Kidney (tissue), 14 donors: ENCODE results near the gene TRMT44. TPM values are rescaled to one million over a fixed set of nuclear protein-coding genes. Genes with fewer than 3 reads are reported as not detected.

Experiments
- DNase-seq, 5 donors: peaks; one replicate each; pipeline ENCODE4 v3.0.0-alpha.2; 2013 to 2020
- FAIRE-seq: peaks from 2 replicates; lab custom pipeline; 2012; peaks lifted over from hg19 to GRCh38; lab: Jason Lieb, UNC
- H3K27ac ChIP-seq, 2 donors: one replicate each; pipeline ENCODE4 v1.7.0; 2013; ENCODE audit warnings: low read depth in 2 of 2, low read length in 2 of 2, inconsistent platforms in 1 of 2
- H3K27me3 ChIP-seq: one replicate; pipeline ENCODE4 v1.7.1; 2013; ENCODE audit warnings: low read length, inconsistent platforms; ENCODE audit not compliant: control insufficient read depth, insufficient read depth
- H3K36me3 ChIP-seq, 3 donors: one replicate each; pipeline versions ENCODE4 v1.7.0 to v1.7.1; 2013; ENCODE audit warnings: low read length in 3 of 3, control low read depth in 1 of 3, inconsistent platforms in 1 of 3; ENCODE audit not compliant: insufficient read depth in 3 of 3, control insufficient read depth in 2 of 3
- H3K4me1 ChIP-seq, 3 donors: one replicate each; pipeline versions ENCODE4 v1.7.0 to v1.7.1; 2013; ENCODE audit warnings: low read length in 3 of 3, inconsistent platforms in 1 of 3, low read depth in 1 of 3; ENCODE audit not compliant: control insufficient read depth in 2 of 3, insufficient read depth in 2 of 3
- H3K4me3 ChIP-seq, 3 donors: one replicate each; pipeline versions ENCODE4 v1.7.0 to v1.8.1; 2013; ENCODE audit warnings: low read length in 3 of 3, control low read depth in 1 of 3, inconsistent platforms in 1 of 3
- H3K9ac ChIP-seq, 3 donors: one replicate each; pipeline versions ENCODE4 v1.7.0 to v1.7.1; 2013; ENCODE audit warnings: low read length in 3 of 3, control low read depth in 1 of 3, inconsistent platforms in 1 of 3
- H3K9me3 ChIP-seq, 3 donors: one replicate each; pipeline versions ENCODE4 v1.7.0 to v1.7.1; 2013; ENCODE audit warnings: low read length in 3 of 3, control low read depth in 1 of 3, inconsistent platforms in 1 of 3; ENCODE audit not compliant: control insufficient read depth in 2 of 3, insufficient read depth in 1 of 3
- intact Hi-C: fragments of 100-400 bp; cut with DNase I; formaldehyde crosslinking; loops from one replicate; pipeline ENCODE4 v1.11.1; 2022
- polyA plus RNA-seq: library from polyadenylated mRNA; stranded (reverse); fragments of 350-450 nt; fragmentation: Illumina TruSeq; extraction: RNeasy Lipid Tissue Mini Kit (QIAGEN cat#74804); gene quantifications from one replicate; pipeline ENCODE4 v1.2.3, GENCODE V29; 2014; ENCODE audit warnings: low read depth, low replicate concordance; ENCODE audit not compliant: insufficient read depth
- total RNA-seq: library from RNA; stranded (reverse); fragmentation: NEBNext Ultra II Directional; extraction: Animal tissue kit (Norgen Biotek cat#: 25700); gene quantifications from one replicate; pipeline ENCODE4 v1.2.1, GENCODE V29; 2021
- TF ChIP-seq, protein P1 (sequence below): IDR thresholded peaks from 3 replicates; pipeline ENCODE4 v1.5.1; 2012; ENCODE audit warnings: mild to moderate bottlenecking, moderate library complexity, borderline replicate concordance; ENCODE audit not compliant: insufficient read depth; ENCODE audit errors: extremely low read depth
- donor health status: control.
- donor health status: control.
- donor health status: control.
- donor health status: control.
- donor health status: control.
- donor health status: DM: yes; HTN: yes; CAD: no.
- donor health status: Normal renal cell carcinoma (clear cell type).

The TRMT44 gene
- total and polyA plus RNA-seq, 2 donors from 2014 or later: 5.1 to 20.1 TPM

DNA sequence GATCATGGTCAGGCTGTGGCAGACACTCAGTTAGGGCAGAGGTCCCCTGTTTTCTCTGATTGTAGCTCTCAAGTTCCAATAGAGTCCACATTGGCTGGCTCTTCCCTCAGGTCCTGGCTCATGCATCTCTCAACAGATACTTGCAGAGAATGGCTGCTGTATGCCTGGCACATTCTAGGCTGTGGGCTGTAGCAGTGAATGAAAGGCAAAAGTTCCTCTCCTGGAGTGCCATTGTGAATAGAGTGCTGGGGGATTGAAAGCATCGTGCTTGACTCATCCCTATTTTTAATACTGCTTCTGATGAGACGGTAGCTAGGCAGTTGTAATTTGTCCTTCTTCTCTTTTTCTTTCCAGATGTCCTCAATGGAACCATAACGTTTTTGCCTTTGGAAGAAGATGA lies 5.5 kb downstream of the TRMT44 start:
- DNase-seq (no peak), FAIRE-seq (no peak)
- Histone ChIP-seq H3K27me3 (no peaks in the 10 kb centered on the region), H3K9ac (no peak overlapping the region), H3K36me3 (peaks cover 2 to 20% (median 8%) of the 10 kb centered on the region in 3 donors), H3K4me1 (peaks cover 0 to 13% (median 0%) of the 10 kb centered on the region in 3 donors), H3K9me3 (no peaks in the 10 kb centered on the region), H3K4me3 (no peak overlapping the region), H3K27ac (no peak overlapping the region)
- TF ChIP-seq, protein P1, sequence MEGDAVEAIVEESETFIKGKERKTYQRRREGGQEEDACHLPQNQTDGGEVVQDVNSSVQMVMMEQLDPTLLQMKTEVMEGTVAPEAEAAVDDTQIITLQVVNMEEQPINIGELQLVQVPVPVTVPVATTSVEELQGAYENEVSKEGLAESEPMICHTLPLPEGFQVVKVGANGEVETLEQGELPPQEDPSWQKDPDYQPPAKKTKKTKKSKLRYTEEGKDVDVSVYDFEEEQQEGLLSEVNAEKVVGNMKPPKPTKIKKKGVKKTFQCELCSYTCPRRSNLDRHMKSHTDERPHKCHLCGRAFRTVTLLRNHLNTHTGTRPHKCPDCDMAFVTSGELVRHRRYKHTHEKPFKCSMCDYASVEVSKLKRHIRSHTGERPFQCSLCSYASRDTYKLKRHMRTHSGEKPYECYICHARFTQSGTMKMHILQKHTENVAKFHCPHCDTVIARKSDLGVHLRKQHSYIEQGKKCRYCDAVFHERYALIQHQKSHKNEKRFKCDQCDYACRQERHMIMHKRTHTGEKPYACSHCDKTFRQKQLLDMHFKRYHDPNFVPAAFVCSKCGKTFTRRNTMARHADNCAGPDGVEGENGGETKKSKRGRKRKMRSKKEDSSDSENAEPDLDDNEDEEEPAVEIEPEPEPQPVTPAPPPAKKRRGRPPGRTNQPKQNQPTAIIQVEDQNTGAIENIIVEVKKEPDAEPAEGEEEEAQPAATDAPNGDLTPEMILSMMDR: no peak
- intact Hi-C loops: no loop called here

DNA sequence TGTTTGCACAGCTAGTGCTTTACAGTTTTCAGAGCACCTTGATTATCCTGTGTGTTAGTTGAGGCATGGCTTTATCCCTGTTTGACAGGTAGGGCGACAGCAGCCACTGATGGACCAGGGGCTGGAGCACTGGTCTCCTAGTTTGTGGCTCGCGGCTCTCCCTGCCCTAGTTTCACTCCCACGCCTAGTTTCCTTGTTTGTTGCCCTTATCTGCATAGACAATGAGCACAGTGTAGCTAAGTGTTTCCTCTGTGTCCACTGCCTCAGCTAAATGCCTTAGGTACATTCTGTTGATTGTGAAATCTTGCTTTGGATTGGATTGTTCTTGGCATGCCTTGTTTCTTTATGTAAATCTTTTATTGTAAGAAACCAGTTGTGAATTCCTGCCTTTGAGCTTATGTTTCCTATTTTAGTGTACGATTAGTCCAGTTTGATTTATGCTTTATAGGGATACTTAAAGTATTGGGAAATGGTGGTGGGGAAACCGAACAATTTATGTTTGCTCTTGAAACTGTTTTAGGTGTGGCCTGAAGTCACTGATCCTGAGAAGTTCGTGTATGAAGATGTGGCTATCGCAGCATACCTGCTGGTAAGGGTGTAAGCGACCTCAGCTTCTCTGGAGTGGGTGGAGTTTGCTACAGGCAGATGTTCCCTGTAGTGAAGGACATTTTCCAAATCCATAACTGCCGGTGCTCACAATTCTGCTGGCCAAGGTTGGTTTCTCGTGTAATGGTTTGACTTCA lies 11.0 kb downstream of the TRMT44 start:
- H3K4me3 ChIP-seq: no peak overlapping the region

GRCh38 chr4:8453957-8454356 lies 13.4 kb downstream of the TRMT44 start:
- no peak overlapping the region for H3K27ac ChIP-seq
- H3K36me3 ChIP-seq: peaks cover 4 to 52% (median 29%) of the 10 kb centered on the region in 3 donors
- no peak overlapping the region for H3K9ac ChIP-seq
- intact Hi-C loops: no loop called here
- TF ChIP-seq, protein P1: no peak
- H3K4me3 ChIP-seq: no peak overlapping the region
- no peaks in the 10 kb centered on the region for H3K9me3 ChIP-seq
- FAIRE-seq: no peak
- H3K27me3 ChIP-seq: no peaks in the 10 kb centered on the region
- no peak for DNase-seq
- no peaks in the 10 kb centered on the region for H3K4me1 ChIP-seq

More for the DNA sequence above, 11.0 kb downstream of the TRMT44 start:
- H3K36me3 ChIP-seq: peaks cover 4 to 61% (median 26%) of the 10 kb centered on the region in 3 donors
- TF ChIP-seq, protein P1: no peak
- intact Hi-C loops: no loop called here
- no peak overlapping the region for H3K9ac ChIP-seq
- DNase-seq (no peak), FAIRE-seq (no peak)
- no peaks in the 10 kb centered on the region for H3K27me3 ChIP-seq
- H3K27ac ChIP-seq: no peak overlapping the region
- H3K4me1 ChIP-seq: no peaks in the 10 kb centered on the region
- H3K9me3 ChIP-seq: no peaks in the 10 kb centered on the region
